HG03457 (cell line): ENCODE data around the gene KIF1A.

Experiments
- ATAC-seq: cut with Tn5 transposase; IDR thresholded peaks from one replicate; pipeline ENCODE4 v1.9.1; 2021; ENCODE audit warnings: moderate number of reproducible peaks; ENCODE audit not compliant: unreplicated experiment

The KIF1A gene

DNA sequence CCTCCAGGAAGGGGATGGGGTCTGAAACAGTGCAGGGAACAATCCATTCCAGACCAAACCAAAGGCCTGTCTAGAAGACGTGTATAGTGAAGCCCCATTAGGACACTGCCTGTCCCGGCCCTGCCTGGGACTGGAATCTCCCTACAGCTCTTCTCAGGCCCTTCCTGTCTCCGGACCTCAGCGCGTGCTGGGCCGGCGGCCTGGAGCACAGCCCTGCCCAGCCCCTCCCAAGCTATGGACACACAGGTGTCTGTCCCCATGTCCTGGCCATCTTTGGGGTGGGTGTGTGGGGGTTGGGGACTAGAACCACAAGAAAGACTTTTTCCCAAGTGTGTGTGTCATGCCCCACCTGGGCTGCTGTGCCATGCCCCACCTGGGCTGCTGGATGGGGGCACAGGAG is 51.8 kb downstream of the KIF1A start:
- ATAC-seq, result no peak

DNA sequence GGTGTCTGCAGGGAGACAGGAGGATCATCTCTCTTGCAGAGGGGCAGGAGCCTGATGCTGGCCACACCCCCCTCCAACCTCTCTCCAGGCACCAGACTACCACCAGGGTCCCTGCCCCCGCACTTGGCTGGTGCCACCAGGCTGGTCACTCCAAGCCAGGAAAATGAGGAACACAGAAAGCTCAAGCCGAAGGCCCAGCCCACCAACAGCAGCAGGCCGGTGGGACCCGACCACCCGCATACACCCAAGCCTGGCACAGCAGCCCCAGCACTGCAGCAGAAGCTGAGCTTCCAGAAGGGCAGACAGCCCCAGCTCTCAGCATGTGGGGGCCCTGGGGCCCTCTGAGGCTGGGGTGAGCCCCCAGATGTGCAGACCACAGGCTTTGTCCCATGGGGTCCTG is 52.7 kb downstream of the KIF1A start:
- no peak for ATAC-seq

DNA sequence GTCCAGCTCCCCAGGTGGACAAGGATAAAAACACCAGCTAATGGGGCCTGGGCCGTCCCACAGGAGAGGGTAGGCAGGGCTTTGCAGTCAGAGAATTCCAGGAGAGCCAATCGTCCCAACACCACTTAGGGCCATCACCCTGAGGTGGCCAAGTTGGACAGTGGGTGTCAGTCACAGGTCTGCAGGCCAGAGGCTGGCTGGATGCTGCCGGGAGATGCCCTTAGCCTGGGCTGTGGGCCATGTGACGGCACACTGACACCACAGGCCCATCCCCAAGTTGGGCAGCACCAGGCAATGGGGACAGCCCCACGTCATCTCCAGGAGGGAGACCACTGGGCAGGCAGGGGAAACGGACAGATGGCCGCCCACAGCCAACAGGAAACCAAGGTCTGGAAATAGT is 53.9 kb downstream of the KIF1A start:
- no peak for ATAC-seq

DNA sequence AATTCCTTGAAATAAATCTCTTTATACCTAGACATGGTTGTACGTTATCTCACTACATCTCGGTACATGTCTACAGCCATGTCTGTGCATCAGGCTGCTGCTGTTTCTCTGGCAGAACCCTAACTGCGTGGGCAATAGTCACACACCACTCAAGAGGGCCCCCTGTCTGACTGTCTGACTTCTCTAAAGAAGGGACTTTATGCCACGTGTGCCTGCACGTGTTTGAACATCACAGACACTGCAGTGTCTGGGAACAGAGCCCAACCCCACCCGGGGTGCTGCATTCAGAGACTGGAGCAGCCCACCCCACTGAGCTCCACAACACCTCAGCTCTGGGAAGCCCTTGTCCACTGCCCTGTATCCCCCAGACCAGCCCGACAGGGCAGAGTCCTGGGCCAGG is 55.0 kb downstream of the KIF1A start:
- no peak for ATAC-seq

DNA sequence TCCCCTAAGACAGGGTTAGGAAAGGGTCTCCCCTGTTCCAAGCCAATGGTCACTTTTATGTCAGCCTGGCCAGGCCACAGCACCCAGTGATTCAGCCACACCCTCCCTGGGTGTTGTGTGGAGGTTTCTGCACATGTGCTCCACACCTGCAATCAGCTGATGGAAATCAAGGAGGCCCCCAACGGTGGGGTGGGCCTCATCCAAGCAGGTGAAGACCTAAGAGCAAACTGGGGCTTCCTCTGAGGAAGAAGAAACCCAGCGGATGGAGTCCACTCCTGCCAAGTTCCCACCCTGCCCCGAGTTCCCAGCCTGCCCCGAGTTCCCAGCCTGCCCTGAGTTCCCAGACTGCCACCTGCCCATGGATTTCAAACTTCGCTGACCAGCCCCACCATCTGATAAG is 55.4 kb downstream of the KIF1A start:
- no peak for ATAC-seq

DNA sequence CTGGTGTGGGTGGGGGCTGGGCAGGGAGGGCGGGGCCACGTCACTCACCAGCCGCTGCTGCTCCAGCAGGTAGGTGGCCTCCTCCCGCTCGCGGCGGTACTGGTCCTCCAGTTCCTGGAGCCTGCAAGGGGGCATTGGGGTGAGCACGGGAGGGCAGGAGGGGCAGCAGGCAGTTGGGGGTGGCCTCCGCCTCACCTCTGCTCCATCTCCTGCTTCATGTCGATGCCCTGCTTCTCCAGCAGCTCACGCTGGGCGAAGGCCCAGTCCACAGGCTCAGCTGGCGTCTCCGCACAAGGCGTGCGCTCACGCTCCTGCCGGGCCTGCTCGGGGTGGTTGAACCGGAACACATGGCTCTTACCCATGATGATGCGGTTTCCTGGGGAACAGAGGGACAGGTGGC is 57.0 kb downstream of the KIF1A start:
- no peak for ATAC-seq

DNA sequence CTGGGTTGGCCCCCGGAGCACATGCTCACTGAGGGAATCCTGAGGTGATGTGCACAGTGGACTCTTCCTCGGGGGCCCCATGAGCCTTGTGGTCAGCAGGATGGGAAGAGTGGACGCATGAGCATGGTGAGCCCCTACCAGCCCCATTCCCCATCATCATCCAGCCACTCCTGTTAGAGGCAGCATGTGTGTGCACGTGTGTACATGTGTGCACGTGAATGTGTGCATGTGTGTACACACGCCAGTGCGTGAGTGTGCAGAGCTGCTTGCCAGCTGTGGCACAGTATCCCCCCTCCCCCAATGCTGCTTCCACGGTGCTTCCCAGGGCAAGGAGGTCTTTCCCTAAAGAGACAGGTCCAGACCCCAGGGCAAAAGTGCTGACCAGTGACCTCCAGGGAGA is 57.8 kb downstream of the KIF1A start:
- ATAC-seq, result no peak

DNA sequence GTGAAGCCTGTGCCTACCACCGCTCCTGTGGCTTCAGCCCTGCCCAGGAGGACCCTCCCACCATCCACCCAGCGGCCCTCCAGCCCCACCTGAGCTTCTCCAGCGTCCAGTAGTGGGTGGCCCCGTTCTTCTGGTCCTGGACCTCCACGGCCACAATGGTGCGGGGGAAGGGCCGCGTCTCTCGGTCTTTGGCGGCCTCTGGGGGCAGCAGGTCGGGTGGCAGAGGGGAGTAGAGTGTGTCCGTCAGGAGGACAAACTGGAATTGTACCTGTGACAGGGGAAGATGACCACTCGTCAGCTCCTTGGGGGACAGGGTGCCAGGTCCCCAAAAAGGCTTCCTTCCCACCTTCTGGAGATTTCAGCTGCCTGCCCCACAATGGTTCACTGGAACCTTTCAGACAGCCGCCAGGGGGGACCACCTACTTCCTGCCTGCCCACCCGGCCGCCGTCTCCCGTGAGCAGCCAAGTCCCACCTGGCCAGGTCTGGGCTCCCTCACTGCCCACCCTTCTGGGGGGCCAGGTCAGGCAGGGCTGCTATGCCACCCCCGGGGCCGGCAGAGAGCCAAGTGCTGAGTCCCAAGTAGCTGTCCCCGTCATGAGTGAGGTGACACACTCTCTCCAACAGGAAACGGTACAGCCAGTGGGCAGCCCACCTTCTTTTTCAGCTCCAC is 59.3 kb downstream of the KIF1A start:
- ATAC-seq, result no peak

DNA sequence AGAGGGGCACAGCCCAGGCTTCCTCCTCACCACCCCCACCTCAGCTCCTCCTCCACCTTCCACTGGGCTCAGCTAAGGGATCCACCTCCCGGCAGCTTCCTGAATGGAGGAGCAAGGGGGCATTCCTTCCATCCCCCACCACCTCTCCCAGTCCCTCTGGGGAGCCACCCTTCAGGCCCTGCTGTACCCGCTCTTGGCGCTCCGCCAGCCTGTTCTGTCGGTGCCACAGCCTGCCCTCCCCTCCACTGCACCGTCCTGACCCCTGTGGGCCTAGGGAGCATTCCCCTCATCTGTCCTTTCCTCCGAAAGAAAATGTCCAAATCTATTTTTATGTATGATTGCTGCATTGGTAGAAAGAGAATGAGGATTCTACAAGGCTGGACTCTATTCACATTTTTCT is 59.9 kb downstream of the KIF1A start:
- ATAC-seq, result no peak

DNA sequence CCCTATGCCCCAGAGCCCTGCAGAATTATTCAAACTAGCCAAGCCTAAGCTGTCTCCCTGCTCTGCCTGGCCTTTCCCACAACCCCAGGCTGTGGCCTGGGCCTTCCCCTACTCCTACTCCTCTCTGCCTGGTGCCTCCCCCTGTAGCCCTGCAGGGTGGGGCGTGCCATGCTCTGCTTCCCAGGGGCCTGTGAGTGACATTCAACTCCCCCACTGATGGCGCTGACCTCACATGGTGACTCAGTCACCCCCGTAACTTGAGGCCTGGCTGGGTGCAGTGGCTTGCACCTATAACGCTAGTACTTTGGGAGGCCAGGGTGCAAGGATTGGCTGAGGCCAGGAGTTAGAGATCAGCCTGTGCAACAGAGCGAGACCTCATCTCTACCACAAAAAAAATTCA is 60.6 kb downstream of the KIF1A start:
- ATAC-seq, result no peak

DNA sequence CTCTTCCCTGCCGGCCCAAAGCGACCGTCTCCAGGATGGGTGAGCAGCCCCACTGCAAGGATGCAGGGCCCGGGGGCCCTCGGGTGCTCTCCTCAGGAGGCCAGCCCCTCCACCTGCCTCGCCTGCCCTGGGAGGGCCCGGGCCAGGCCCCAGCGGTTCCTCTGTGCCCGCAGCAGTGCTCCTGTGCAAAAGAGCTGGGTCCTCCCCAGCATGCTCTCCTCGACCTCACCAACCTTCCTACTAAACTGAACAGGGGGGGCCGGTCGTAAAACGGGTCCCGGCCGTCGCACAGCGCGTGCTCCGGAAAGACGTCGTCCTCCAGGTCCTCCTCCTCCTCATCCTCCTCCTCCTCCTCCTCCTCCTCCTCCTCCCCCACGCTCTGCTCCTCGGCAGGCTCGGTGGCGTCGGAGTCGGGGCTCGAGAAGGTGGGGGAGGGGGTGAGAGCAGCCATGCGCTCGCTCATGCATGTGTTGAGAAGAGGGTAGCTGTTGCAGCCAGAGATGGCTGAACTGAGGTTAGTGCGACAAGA is 62.9 kb downstream of the KIF1A start:
- ATAC-seq, result no peak

DNA sequence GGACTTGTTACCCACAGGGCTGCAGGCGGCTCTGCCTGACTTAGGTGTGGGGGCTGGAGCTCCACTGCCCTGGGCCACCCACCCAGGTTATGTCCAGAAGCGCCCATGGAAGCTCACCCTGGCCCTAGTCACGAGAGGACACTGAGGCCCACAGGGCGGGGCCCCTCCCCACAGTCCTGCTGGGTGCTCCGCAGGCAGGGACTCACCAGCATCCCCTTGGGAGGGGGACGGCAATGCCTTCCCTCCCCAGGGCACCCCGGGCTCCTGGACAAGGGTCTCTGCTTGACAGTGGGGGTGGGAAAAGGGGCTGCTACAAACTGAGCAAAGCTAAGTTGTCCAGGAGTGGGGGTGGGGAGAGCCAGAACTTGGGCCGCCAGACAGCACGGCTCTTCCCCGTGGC is 67.8 kb downstream of the KIF1A start:
- no peak for ATAC-seq

DNA sequence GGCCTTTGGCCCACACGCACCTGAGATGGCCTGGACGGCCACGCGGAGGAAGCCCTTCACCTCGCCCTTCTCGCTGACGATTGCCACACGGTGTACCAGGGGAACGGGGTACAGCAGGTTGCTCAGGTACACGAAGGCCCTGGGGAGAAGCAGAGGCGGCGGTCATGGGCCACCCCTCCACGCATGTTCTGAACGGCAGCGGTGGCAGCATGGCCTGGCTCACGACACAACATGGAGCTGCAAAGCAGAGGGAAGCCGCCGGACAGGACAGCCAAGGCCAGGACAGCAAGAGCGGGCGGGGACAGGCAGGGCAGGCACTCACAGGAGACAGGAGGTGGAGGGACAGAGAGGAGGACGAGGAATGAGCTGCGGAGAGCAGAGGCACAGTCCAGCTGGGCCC is 69.6 kb downstream of the KIF1A start:
- no peak for ATAC-seq

DNA sequence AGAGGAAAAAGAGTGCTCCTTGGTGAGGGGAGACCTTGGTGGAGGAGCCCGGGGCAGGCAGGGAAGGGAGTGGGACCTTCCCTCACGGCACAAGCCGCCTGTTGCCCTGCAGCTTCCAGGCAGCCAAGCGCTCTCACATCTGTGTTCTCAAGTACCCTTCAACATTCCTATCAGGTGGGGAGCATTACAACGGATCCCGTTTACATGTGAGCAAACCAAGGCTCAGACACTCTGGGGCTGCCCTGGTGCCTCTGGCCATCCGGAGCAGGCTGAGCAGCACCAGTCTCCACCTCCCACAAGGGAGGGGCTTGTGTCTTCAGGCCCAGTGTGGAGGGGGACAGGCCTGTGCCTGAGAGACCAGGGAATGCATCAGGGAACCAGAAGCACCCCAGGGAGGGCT is 70.5 kb downstream of the KIF1A start:
- no peak for ATAC-seq

DNA sequence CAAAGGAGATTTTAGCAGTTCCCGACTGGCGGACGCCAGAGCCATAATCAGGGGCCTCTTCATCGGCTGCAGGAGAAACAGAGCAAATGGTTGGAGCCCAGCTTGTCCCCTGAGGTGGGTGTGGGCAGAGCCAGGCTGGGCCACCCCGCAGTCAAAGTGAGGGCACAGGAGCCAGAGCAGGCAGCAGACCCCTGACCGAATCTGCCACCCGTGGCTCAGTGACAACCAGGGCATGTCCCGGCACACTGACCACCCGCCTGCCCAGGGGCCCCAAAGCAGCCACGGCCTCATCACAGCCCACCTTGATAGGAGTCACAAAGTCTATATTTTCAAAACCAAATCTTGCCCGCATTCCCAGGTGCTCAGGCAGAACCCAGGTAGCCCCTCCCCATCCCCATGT is 72.8 kb downstream of the KIF1A start:
- ATAC-seq, result no peak

DNA sequence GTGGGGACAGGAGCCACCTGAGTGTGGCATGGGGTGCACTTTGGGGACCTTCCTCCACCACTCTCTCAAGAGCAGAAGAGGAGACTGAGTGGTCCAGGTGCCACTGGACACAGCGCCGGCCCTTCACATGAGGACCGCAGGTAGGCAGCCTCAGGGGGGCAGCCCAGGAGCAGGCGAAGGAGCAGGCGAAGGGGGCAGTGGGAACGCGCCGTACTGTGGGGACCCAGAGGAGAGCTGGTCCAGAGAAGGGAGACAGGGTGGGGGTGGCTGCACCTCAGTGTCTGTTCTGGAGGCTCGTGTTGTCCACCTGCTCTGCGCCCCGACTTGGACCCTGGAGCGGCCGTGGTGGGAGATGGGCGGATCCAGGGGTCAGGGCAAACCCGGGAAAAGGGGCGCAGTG is 73.3 kb downstream of the KIF1A start:
- ATAC-seq, result no peak

DNA sequence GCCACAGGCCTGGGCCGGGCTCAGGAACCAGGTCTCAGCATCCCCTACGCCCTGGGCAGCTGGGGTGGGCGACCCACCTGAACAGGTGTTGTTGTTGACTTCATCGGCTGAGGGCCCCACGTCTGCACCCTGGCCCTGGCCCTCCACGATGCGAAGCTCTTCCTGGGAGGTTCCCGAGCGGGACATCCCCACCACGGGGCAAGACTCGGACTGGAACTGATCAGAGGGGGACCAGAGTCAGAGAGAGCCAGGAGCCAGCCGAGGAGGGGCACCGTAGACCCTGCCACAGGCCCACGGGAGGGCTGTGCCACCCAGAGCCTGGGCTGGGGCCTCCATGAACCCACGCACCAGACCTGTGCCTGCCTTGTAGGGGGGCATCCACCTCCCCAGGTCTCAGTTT is 74.1 kb downstream of the KIF1A start:
- no peak for ATAC-seq

DNA sequence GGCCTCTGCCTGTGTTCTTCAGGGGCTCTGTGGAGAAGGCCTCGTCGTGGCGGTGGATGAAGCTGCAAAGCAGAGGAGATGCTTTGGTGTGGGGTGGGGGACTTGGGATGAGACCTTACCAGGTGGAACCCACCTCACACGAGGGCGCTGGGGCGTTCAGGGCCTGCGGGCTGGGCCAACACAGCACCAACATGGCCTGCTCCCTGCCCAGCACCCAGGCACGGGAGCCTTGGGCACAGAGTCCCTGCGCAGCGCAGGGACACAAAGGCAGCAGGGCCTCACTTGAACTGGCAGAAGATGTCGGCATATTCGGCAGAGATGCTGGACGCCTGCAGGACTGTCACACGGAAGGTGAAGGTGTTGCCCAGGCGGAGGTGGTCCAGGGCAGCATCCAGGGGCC is 74.6 kb downstream of the KIF1A start:
- ATAC-seq, result no peak

DNA sequence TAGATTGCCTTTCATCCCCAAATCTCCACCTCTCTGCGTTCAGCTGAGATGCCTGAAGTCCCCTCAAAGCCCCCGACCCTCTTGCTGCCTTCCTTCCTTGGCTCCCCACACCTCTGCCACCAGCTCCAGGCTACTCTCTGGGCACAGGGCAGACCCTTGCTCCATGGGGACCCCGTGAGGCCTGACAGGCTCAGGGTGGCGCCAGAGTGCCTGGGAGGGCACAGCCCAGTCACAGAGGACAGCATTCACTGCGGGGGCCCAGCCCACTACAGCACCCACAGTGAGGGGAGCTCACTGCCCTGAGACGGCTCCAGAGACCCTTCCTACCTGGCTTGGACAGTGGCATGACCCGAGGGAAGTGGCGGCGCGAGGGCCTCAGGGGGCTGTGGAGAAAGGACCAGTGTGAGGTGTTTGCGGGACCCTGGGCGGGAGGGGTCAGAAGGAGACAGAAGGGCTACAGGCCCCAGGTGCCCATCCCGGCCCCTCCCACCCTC is 77.4 kb downstream of the KIF1A start:
- no peak for ATAC-seq

DNA sequence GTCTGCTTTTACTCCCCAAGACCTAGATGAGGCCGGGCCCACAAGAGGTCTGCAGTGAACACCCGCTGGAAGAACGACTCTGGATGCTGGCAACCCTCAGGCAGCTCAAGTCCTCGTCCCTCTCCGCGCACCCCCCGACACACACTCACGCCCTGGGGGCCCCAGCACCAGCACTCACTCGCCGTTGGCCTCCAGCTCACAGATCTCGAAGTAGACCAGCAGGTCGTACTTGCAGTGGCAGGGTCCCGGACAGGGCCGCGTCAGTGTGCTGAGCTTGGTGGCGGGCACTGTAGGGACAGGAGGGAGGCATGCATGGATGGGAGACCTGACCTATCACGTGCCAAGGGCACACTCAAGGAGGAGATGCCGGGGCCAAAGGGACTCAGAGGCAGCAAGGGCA is 78.9 kb downstream of the KIF1A start:
- no peak for ATAC-seq

DNA sequence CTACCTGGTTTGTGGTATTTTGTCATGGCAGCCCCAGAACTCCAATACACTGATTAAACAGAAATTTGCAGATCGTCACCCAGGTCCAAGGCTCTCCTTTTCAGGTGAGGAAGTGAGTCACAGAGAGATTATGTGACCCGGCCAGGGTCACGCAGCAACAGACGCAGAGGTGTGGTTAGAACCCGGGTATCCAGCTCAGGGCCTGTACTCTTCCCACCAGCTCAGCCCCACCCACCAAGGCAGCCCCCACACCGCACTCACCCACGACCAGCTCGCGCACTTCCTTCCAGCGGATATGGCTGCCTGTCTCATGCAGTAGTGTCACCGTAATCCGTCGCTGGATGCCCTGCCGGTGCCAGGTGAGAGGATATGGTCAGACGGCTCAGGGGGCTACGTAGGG is 80.2 kb downstream of the KIF1A start:
- ATAC-seq, result no peak

DNA sequence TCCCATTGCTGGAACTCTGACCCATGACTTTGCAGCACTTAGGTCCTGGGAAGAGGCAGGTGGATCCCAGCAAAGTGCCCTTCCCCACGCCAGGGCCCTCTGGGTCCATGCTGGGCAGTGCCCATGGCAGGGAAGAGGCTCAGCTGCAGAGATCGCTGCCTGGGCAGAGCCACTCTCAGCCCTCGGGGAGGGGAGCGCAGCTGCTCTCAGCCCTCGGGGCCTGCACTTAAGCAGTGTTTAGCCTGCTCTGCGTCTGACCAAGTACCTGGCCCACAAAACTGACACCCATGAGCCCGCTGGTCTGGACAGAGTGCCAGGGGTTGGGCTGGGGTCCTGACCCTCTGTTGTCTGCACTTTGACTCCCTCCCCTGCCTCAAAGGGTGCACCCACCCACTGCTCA is 82.1 kb downstream of the KIF1A start:
- ATAC-seq, result no peak

DNA sequence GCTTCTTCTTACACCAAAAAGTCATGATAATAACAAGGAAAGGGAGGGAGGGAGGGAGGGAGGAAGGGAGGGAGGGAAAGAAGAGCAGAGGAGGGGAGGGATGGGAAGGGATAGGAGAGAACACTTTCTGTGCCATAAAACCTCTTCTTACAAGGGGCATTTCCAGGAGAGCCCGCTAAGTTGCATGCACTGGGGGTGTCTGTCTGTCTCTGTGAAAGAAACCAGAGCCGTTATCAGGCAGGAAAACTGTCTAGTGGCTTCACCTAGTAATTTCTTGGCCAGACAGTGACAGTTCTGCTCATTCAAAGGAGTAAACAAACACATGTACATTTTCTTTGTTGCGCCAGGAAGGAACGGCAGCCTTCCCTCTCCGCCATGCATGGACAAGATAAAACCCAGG is 82.5 kb downstream of the KIF1A start:
- ATAC-seq, result no peak
